Inflammatory macrophage (primary cell): ENCODE measurements around the gene APOC1.

ENCODE experiments used
- DNase-seq, 2 donors: peaks; one replicate each; pipeline ENCODE4 v3.0.0-alpha.2; 2020 to 2022

The APOC1 gene

GRCh38 chr19:44957526-44957925 lies 43.1 kb downstream of the APOC1 start:
- no peak for DNase-seq

- no peak for DNase-seq
Measured at GRCh38 chr19:44958090-44958489, 43.7 kb downstream of the APOC1 start.

GRCh38 chr19:44959691-44960090 lies 45.3 kb downstream of the APOC1 start:
- no peak for DNase-seq

GRCh38 chr19:44960906-44961728 lies 46.7 kb downstream of the APOC1 start:
- DNase-seq: no peak

GRCh38 chr19:44961821-44962220 lies 47.4 kb downstream of the APOC1 start:
- DNase-seq: no peak

- DNase-seq: no peak
Measured at GRCh38 chr19:44968118-44968517, 53.7 kb downstream of the APOC1 start.

- no peak for DNase-seq
Measured at GRCh38 chr19:44968670-44969069, 54.3 kb downstream of the APOC1 start.
